Stimulated activated CD4-positive, alpha-beta T cell treated with anti-CD3 and anti-CD28 coated beads, TNF-alpha, amount 100 ng/mL, for 48 hours (primary cell): ENCODE data around the gene SLX9.

ENCODE experiments used
- DNase-seq, 3 donors: peaks; one replicate each; pipeline ENCODE4 v3.0.0-alpha.2; 2020; ENCODE audit warnings: low read depth in 3 of 3

The SLX9 gene

GRCh38 chr21:44947930-44948331, 8.1 kb downstream of the SLX9 start:
- DNase-seq = no peak

- no peak for DNase-seq
These were observed 8.7 kb downstream of the SLX9 start for GRCh38 chr21:44948426-44949120.

- DNase-seq = no peak
These were observed 9.4 kb downstream of the SLX9 start for GRCh38 chr21:44949161-44949778.

- DNase-seq = peak; percentile 60 to 83 (median 69)
These were observed 10.0 kb downstream of the SLX9 start for GRCh38 chr21:44949779-44950198.

- DNase-seq = no peak
These were observed 10.5 kb downstream of the SLX9 start for GRCh38 chr21:44950351-44950750.

GRCh38 chr21:44951186-44951915, 11.5 kb downstream of the SLX9 start:
- DNase-seq = no peak

GRCh38 chr21:44952116-44952928, 12.5 kb downstream of the SLX9 start:
- DNase-seq = no peak

GRCh38 chr21:44952929-44953627, 13.2 kb downstream of the SLX9 start:
- no peak for DNase-seq

GRCh38 chr21:44953628-44954021, 13.8 kb downstream of the SLX9 start:
- no peak for DNase-seq

GRCh38 chr21:44954281-44954771, 14.5 kb downstream of the SLX9 start:
- no peak for DNase-seq

- no peak for DNase-seq
These were observed 15.4 kb downstream of the SLX9 start for GRCh38 chr21:44955141-44955797.

GRCh38 chr21:44955798-44956175, 16.0 kb downstream of the SLX9 start:
- no peak for DNase-seq

GRCh38 chr21:44956356-44957046, 16.7 kb downstream of the SLX9 start:
- DNase-seq = no peak

GRCh38 chr21:44957047-44957831, 17.4 kb downstream of the SLX9 start:
- DNase-seq = no peak

- DNase-seq = no peak
These were observed 18.1 kb downstream of the SLX9 start for GRCh38 chr21:44957901-44958451.

- no peak for DNase-seq
These were observed 18.8 kb downstream of the SLX9 start for GRCh38 chr21:44958471-44959191.

GRCh38 chr21:44959376-44960091, 19.7 kb downstream of the SLX9 start:
- no peak for DNase-seq
